Measurements from ENCODE around the gene ASB3. TPM values are rescaled to one million over a fixed set of nuclear protein-coding genes. Genes with fewer than 3 reads are reported as not detected.

ASB3 gene
- total and polyA plus RNA-seq, 11 donors = 4.2 to 18.0 (median 9.7) TPM

DNA sequence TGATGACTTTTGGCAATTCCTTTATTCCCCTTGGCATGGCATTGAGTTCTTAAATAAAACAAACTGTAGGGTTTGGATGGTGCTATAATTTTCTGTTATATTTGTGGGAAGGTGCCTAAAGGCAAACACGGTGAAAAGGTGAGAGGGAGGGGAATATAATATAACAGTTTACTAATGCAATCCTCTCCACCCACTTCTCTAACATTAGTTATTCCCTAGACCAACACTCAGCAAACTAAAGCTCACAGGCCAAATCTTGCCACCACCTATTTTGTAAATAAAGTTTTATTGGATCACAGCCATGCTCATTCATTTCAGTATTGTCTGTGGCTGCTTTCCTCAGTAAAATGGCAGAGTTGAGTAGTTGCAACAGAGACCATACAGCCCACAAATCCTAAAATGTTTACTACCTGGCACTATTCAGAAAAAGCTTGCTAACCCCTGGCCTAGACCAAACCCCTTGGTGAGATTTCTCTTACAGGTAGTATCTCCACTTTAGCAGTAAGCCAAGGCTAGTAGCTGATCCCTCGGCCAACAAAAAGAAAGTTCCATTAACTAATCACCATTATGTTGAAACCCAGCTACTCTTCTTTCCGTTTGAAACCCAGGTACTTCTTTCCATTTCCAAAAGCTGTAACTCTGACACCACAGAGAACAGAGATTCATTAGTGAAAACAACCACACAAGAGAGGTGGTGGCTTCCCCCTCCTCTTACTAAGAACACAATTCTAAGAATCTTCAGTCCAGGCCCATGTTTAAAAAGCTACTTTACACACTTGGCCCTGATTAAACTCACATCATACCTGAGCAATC lies 155.2 kb downstream of the ASB3 start:
- Histone ChIP-seq H3K36me3 (no peaks in the 10 kb centered on the region), H3K27me3 (no peaks in the 10 kb centered on the region), H3K27ac (no peak overlapping the region), H3K4me1 (no peaks in the 10 kb centered on the region), H3K4me3 (no peak overlapping the region), H3K9me3 (no peaks in the 10 kb centered on the region)
- WGBS, 4 donors = 87 to 93% (median 92%) methylated on average over 3 of the region's 3 CpGs
- TF ChIP-seq POLR2A (IDR thresholded peaks at IDR 0.05) = no peak
- no peak for TF ChIP-seq CTCF (IDR thresholded peaks at IDR 0.05)
- intact Hi-C loops (cut with DNase I) = no loop called here
- ATAC-seq (no peak), DNase-seq (no peak)

GRCh38 chr2:53630026-53630606 lies 156.6 kb downstream of the ASB3 start:
- Histone ChIP-seq H3K36me3 (no peaks in the 10 kb centered on the region), H3K4me3 (no peak overlapping the region), H3K27ac (no peak overlapping the region), H3K9me3 (no peaks in the 10 kb centered on the region), H3K27me3 (no peaks in the 10 kb centered on the region), H3K4me1 (no peaks in the 10 kb centered on the region)
- DNase-seq (no peak), ATAC-seq (no peak)
- 78 to 84% (median 84%) methylated on average over 7 of the region's 7 CpGs for WGBS, 4 donors
- no peak for TF ChIP-seq POLR2A (IDR thresholded peaks at IDR 0.05)
- no peak for TF ChIP-seq CTCF (IDR thresholded peaks at IDR 0.05)
- intact Hi-C loops (cut with DNase I) = no loop called here

- TF ChIP-seq POLR2A (IDR thresholded peaks at IDR 0.05) (no peak), CTCF (IDR thresholded peaks at IDR 0.05) (no peak)
- 42 to 58% (median 58%) methylated on average over 4 of the region's 4 CpGs for WGBS, 4 donors
- H3K27ac ChIP-seq = no peak overlapping the region
Measured at GRCh38 chr2:53629501-53629900, 157.3 kb downstream of the ASB3 start.

GRCh38 chr2:53629001-53629400 lies 157.8 kb downstream of the ASB3 start:
- no peaks in the 10 kb centered on the region for H3K36me3 ChIP-seq
- H3K27me3 ChIP-seq = no peaks in the 10 kb centered on the region
- WGBS, 4 donors = 69 to 76% (median 72%) methylated on average over 6 of the region's 6 CpGs
- TF ChIP-seq CTCF (IDR thresholded peaks at IDR 0.05) = no peak
- no peak for TF ChIP-seq POLR2A (IDR thresholded peaks at IDR 0.05)
- no peaks in the 10 kb centered on the region for H3K4me1 ChIP-seq
- peaks cover 0 to 5% (median 0%) of the 10 kb centered on the region in 12 donors for H3K9me3 ChIP-seq
- no peak for DNase-seq
- H3K27ac ChIP-seq = no peak overlapping the region
- intact Hi-C loops (cut with DNase I) = no loop called here
- ATAC-seq = no peak
- no peak overlapping the region for H3K4me3 ChIP-seq

More at GRCh38 chr2:53629501-53629900, 157.3 kb downstream of the ASB3 start:
- DNase-seq (no peak), ATAC-seq (no peak)
- intact Hi-C loops (cut with DNase I) = no loop called here
- peaks cover 0 to under 1% (median 0%) of the 10 kb centered on the region in 12 donors for H3K9me3 ChIP-seq
- H3K27me3 ChIP-seq = no peaks in the 10 kb centered on the region
- no peaks in the 10 kb centered on the region for H3K4me1 ChIP-seq
- H3K36me3 ChIP-seq = no peaks in the 10 kb centered on the region
- no peak overlapping the region for H3K4me3 ChIP-seq
